Stimulated activated CD8-positive, alpha-beta memory T cell treated with anti-CD3 and anti-CD28 coated beads, Interleukin-4, amount 100 ng/mL, for 1 hour (primary cell): ENCODE measurements around the gene TNFSF15.

Experiments
- DNase-seq, 2 donors: peaks; one replicate each; pipeline ENCODE4 v3.0.0-alpha.2; 2020; ENCODE audit warnings: low read depth in 2 of 2, low spot score in 1 of 2

The TNFSF15 gene

DNA sequence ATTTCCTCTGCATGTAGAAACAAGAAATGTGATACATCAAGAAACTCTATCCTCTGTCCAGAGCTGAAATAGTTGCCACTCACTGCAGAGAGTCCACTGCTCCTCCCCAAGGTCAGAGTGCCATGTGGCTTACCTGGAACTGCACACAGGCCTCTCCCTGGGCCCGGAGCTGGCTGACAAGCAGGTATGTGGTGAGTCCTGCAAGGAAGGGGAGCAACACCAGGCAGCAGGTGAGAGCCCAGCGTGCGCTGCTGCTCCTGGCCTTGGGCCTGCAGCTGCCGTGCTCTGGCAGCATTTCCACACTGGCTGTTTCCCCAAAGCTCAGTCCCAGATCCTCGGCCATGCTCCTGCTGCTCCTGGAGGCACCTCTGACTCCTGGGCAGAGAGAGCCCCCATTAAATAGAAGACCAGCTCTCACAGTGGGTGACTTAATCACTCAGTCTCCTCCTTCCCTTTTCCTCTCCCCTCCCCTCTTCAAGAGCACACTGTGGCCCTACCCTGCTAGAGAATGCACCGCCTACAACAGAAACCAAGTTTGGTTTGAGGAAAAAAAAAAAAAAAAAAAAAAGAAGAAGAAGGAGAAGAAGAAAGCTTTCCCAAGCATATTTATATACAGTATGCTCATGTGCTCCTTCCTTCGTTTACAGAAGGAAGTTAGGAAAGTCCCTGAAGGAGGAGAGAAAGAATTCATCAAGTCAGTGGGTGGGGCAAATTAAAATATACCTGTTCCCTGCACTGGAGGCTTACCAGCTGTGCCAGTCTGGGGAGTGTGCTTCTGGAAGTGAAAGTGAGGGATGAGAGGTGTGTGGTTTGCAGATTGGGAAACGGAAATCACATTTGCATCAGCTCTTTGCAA, at the start of gene TNFSF15:
Gene TNFSF15 (minus strand): TSS at position 370 of the 856 bp plus-strand sequence. CDS start 27 bp downstream, at position 343.
- no peak for DNase-seq

DNA sequence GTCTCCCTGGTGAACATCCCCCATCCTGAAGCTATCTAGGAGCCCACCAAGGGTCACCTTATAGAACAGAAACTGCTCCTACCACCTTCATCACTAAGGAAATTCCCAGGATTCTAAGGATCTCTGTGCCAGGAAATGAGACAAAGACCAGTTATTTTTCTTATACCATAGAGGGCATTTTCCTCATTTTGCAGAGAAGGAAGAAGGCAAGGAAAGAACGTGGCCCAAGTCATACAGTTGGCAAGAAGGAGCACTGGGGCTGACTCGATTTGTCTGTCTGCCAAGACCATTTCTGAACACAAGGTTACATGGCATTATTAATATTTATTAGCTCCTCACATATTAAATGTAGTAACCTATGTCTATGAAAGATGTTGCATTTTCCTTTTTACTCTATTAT, 49.6 kb upstream of the TNFSF15 start:
- no peak for DNase-seq

DNA sequence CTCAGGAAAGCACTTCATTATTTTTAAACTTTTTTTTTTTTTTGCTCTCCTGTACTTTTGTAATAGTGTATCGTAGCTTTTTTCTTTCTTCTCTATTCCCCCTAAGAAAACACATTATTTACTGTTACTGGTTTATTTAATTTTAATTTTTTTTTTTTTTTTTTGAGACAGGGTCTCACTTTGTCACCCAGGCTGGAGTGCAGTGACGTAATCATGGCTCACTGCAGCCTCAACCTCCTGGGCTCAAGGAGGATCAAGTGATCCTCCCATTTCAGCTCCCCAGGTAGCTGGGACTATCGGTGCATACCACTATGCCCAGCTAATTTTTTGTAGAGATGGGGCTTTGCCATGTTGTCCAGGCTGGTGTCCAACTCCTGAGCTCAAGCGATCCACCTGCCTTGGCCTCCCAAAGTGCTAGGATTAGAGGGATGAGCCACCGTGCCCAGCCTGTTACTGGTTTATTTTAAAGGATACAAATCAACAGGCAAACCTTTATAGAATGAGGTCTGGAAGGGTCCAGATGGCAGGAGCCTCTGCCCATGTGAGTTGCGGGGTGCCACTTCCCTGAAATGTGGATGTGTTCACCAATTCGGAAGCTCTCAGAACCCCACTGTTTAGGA, 49.0 kb upstream of the TNFSF15 start:
- no peak for DNase-seq

DNA sequence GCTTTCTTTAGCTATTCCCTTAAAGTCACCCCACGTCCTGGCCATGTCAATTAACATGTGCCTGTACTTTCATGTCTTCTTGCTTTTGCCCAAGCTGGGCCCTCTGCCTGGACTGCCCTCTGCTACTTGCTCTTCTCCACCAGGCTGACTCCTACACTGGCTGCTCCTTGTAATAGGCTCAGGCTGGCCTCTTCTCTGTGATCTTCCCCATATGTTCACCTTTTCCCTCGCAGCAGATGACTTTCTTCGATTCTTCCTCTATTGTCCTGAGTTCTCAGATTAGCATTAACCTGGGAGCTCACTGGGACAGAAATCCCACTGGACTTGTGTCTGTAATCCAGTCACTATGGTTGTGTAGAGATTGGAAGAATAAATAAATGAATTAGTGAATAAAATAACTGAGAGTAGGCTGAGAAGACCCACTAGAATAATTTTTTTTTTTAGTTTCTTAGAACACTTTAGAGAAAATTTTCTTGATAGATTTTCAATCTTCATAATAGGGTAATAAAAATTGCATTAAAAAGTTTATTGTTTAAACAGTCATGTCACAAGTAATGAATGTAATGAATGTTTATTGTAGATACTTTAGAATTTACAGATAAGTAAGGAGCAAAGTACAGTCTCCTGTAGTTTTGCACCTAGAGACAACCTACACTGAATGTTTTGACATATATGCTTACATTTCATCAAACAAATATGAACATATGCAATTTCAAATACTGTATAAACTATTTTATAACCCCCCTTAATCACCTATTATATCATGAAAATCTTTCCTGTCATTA, 47.4 kb upstream of the TNFSF15 start:
- no peak for DNase-seq

DNA sequence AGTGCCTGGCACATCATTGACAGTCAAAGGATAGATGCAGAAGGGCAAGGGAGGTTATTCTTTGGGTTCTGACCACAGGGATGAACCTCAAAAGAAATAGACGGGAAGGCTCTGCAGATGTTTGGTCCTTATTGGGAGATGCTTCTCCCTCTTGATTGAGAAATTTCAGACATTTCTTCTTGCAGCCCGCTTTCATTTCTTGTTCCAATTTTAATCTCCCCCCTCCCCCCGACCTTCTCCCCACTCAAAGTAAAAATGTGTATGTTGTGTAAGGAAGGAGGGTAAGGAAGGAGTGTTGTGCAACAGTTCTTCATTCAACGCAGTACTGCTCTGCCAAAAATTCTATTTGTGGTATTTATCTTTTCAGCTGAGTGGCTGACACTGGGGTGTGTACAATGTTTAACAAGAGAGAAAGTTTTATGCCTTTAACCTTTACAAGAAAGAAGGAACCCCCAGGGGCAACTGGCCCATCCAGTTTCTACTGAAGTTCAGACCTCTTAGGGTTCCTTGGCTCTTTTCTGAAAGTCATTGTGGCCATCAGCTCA, 46.3 kb upstream of the TNFSF15 start:
- DNase-seq: no peak

DNA sequence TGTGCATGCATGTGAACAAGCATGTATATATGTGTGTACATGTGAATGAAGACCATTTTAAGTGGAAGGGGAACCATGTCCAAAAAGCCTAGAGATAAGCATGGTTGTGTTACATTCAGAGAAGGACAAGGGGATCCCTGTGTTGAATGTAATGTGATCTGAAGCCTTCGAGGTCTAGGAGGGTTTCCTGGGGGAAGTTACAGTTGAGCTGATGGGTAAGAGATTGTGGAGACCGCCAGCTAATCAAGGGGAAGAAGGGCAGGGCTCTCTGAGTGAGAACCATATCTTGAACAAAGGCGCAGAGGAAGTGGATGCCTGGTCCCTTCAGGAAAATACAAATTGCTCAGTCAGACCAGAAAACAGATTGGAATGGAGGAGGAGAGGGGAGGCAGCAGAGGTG, 45.5 kb upstream of the TNFSF15 start:
- no peak for DNase-seq

DNA sequence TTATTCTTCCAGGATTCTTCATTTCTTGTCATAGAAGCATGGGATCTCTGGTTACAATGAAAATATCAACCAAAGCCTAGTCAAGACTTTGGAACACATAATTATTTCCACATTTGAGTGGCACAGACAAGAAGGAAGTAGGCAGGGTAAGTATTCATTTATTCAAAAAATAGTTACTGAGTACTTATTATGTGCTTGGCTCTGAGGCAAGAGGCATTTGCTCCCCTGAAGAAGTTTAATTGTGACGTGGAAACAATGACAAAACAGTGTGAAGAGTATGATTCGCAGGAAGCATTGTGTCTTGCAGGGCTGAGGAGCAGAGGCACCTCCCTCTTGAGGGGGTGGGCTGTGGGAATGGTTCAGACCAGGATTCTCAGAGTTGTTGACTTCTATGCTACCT, 45.0 kb upstream of the TNFSF15 start:
- DNase-seq: no peak

DNA sequence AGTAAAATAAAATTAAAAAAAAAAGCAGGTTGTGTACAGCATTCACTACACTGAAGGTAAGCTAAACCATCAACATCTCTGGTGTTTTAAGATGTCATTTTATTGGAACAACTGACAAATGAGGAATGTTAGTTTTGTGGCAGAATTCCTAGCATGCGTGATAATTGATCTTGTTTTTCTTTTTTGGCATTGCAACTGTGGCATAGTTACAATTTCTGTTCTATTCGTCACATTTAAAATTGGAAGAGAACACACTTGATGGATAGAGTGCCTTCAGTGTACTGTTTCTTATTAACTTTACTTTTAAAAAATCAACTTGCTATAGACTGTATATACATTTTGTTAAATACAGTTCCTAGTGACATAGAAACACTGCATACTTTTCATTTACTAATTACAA, 43.6 kb upstream of the TNFSF15 start:
- no peak for DNase-seq

DNA sequence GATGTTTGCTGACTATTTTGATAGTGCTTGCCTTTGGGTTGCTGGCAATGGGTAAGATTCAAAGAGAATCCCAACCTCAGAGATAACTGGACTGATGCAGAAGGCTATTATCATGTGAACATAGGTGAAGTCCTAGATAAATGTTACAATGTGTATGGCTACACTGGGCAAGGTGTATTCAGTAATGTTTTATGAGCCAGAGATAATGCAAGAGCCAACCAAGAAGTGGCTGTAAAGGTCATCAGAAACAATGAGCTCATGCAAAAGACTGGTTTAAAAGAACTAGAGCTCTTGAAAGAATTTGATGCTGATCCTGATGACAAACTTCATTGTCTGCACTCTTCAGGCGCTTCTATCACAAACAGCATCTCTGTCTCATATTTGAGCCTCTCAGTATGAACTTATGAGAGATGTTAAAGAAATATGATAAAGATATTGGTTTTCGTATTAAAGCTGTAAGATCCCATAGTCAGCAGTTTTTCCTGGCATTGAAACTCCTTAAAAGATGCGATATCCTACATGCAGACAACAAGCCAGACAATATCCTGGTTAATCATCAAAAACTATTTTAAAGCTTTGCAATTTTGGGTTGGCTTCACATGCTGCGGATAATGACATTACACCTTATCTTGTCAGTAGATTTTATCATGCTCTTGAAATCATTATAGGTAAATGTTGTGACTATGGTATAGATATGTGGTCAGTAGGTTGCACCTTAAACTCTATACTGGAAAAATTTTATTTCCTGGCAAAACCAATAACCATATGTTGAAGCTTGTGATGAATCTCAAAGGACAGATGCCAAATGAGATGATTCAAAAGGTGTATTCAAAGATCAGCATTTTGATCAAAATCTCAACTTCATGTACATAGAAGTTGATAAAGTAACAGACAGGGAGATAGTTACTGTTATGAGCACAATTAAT, 41.9 kb upstream of the TNFSF15 start:
- no peak for DNase-seq

DNA sequence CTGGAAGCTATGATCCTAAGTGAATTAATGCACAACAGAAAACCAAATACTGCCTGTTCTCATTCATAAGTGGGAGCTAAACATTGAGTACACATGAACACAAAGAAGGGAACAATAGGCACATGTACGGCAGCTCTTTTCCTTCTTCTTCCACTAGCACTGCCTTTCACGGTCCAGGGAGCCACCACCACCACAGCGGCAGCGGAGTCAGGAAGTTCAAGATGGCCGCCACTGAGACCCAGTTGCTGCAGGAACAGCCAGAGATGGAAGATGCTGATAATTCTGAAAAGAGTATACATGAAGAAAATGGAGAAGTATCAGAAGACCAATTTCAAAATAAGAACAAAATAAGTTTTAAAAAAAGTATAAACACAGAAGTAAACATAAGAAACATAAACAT, 39.5 kb upstream of the TNFSF15 start:
- no peak for DNase-seq

DNA sequence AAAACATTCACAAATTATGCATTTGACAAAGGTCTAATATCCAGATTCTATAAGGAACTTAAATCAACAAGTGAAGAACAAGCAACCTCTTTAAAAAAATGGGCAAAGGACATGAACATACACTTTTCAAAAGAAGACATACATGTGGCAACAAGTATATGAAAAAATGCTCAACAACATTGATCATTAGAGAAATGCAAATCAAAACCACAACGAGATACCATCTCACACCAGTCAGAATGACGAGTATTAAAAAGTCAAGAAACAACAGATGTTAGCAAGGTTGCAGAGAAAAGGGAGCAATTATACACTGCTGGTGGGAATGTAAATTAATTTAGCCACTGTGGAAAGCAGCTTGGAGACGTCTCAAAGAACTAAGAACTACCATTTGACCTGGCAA, 38.9 kb upstream of the TNFSF15 start:
- no peak for DNase-seq

DNA sequence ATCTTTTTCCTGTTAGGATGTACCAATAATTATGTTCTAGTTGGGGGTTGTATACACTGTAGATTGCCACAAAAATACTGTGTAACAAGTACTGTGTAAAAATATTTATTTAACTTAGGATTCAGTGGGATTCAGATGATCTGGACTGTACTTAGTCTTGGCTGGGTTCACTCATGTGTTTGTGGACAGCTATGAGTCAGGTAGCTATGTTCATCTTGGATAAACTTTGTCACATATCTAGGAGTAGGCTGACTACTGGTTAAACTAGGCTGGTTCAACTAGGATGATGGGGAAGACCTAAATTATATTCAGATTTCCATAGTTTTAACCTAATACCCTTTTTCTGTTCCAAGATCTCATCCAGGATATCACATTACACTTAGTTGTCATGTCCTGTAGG, 32.1 kb upstream of the TNFSF15 start:
- DNase-seq: no peak

DNA sequence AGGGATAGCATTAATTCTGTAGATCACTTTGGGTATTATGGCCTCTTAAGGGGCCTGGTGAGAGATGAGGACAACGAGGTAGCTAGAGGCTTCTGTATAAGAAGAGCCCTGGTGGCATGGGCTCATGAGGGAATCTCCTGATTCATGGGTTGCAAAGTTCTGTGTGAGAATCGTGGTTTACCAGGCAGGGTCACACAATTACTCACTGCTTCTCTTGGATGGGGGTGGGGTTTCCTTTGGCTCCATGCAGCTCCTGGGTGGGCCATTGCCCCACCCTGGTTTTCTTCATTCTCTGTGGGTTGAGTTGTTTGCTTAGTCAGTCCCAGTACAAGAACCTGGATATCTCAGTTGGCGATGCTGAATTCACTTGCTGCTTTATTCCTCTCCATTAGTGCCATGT, 30.9 kb upstream of the TNFSF15 start:
- DNase-seq: no peak

DNA sequence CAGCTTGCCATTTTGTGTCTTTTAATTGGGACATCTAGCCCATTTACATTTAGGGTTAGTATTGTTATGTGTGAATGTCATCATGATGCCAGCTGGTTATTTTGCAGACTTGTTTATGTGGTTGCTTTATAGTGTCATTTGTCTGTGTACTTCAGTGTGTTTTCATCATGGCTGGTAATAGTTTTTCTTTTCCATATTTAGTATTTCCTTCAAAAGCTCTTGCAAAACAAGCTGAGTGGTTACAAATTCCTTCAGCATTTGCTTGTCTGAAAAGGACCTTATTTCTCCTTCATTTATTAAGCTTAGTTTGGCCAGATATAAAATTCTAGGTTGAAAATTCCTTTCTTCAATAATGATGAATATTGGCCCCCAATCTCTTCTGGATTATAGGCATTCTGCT, 28.5 kb upstream of the TNFSF15 start:
- no peak for DNase-seq

DNA sequence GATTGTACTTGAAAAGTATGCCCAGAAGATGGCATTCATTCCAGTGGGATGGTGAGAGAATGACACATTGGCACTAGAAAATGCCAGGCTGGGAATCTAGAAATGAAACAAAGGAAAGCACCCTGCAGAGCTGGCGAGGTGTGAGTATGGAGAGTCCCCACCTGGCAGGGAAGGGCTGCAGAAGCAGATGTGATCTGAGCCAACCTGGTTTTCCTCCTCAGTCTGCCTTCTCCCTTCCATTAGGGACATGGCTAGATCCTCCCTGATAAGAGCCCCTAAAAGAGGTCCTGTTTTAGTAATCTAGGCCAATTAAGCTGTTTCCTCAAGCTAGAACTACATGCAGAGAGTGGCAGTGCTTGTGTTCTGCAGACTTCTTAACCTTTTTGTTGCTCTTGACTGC, 24.7 kb upstream of the TNFSF15 start:
- no peak for DNase-seq

DNA sequence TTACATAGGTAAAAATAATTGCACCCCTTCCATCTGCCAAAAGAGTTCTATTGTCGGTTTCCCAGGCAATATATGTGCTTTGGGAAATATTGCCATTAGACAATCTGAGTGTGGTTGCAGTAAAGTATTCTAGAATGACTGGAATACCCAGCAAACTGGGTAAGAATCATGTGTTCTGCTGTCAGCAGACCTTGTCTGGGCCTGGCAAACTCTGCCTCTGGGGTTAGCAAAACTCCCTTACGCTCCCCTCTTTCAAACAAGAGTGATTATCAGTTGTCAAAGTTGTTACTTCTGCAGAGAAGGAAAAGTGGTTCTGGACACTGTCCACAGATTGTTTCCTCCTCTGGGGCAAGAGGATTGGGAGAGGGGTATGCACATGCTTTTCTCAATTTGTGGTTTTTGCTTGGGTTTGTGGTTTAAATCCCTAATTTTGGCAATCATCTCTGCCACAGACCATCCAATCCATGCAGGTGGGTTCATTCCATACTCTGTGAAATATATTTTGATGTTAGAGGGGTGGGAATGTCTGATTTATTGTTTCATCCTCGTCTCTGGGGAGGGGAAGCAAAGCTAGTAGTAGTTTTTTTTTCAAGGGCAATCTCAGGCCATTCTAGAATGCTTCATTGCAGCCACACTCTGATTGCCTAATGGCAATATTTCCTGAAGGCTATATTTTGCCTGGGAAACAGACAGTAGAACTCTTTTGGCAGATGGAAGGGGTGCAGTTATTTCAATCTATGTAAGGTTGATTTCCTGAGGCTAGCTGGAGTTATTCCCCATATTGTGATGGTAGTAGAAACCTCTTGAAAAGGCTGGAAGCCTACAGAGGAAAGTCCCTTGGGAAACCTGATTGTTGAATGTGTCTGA, 24.0 kb upstream of the TNFSF15 start:
- no peak for DNase-seq

DNA sequence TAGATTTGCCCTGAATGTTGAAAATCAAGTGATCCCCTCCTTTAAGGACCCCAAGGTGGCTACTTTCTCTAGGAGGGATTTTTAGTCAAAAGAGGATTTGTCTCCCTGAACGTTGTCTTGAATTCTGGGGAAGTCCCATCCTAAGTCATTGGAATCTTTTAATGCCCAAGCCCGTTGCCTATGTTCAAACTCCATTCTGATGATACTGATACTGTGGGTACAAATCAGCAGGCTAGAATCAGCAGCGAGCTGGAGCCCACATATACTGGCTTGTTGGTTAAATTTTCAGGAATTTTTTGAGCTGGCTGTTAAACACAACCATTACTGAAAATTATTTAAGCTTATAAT, 22.4 kb upstream of the TNFSF15 start:
- DNase-seq: no peak

DNA sequence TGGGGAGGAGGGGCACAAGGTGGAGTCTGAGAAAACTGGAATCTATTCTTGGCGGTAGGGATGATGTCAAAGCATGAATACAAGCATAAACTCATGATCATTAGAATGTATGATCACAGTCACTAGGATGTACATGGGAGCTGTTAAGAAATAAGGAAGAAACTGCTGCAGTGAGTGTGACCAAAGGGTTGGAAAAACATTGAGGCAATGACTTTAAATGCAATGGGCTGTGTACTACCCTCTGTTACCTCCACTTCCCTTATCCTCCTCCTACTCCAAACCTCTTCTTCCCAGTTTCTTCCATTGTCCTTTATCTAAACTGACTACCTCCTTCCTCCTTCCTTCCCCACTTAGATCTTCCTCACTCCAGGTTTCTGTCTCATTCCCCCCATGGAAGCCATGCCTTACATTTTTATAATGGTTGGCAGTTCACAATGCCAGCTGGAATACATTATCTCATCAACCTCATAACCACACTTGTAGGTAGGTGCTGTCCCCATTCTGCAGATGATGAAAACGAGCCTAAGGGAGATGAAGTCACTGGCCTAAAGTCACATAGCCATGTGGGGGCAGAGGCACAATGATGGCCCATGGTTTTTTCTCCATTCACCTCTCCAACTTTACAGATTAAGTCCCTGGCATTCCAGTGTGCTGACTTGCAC, 21.9 kb upstream of the TNFSF15 start:
- no peak for DNase-seq

DNA sequence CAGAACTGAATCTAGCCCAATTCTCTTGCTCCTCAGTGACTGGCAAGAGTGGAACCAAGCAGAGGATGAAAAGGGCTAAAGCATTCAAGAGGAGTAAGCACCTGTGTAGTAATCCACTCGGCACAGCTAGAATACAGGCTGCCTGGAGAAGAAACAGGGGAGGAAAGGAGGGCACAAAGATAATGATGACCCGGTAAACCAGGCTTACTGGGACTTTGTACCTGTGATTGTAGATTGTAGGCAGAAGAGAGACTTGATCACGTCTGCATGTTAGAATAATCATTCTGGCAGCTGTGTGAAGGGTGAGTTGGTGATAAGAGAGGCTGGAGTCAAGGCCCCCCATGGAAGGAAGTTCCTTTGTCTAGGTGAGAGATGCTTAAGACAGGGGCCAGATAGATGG, 20.6 kb upstream of the TNFSF15 start:
- no peak for DNase-seq
